Measurements from ENCODE around the gene RNF212.

RNF212 gene

GRCh38 chr4:1058997-1059665 is 54.2 kb downstream of the RNF212 start:
- TF ChIP-seq CREB1 (IDR thresholded peaks at IDR 0.05; ENCODE audit: low read depth) (no peak), TCF12 (IDR thresholded peaks at IDR 0.05; ENCODE audit: low read depth) (no peak), USF1 (IDR thresholded peaks at IDR 0.05) (no peak), RAD21 (IDR thresholded peaks at IDR 0.05; ENCODE audit: low read depth) (no peak), EGR1 (IDR thresholded peaks at IDR 0.05) (no peak), EP300 (IDR thresholded peaks at IDR 0.05; ENCODE audit: borderline replicate concordance) (no peak)

- TF ChIP-seq USF1 (IDR thresholded peaks at IDR 0.05): no peak
- TF ChIP-seq REST (IDR thresholded peaks at IDR 0.05; ENCODE audit: low read depth): no peak
- TF ChIP-seq EGR1 (IDR thresholded peaks at IDR 0.05): no peak
- no peak for TF ChIP-seq TCF12 (IDR thresholded peaks at IDR 0.05; ENCODE audit: low read depth)
These were observed 55.0 kb downstream of the RNF212 start for GRCh38 chr4:1058198-1058996.

- TF ChIP-seq TCF12 (IDR thresholded peaks at IDR 0.05; ENCODE audit: low read depth) (no peak), ZBTB7A (IDR thresholded peaks at IDR 0.05; ENCODE audit: low read depth) (no peak), EGR1 (IDR thresholded peaks at IDR 0.05) (no peak), USF1 (IDR thresholded peaks at IDR 0.05) (no peak), CEBPB (IDR thresholded peaks at IDR 0.05) (no peak), NFIC (IDR thresholded peaks at IDR 0.05) (no peak), CREB1 (IDR thresholded peaks at IDR 0.05; ENCODE audit: low read depth) (no peak), MAX (IDR thresholded peaks at IDR 0.05) (no peak), FOXM1 (IDR thresholded peaks at IDR 0.05; ENCODE audit: borderline replicate concordance, low read depth) (no peak), REST (IDR thresholded peaks at IDR 0.05; ENCODE audit: low read depth) (no peak), YY1 (IDR thresholded peaks at IDR 0.05; ENCODE audit: low read depth) (no peak), RAD21 (IDR thresholded peaks at IDR 0.05; ENCODE audit: low read depth) (no peak), EP300 (IDR thresholded peaks at IDR 0.05; ENCODE audit: borderline replicate concordance) (no peak), TAF1 (IDR thresholded peaks at IDR 0.05; ENCODE audit: low read depth) (no peak), TEAD4 (IDR thresholded peaks at IDR 0.05) (no peak)
These were observed 56.0 kb downstream of the RNF212 start for GRCh38 chr4:1057403-1057745.

GRCh38 chr4:1056671-1057402 is 56.5 kb downstream of the RNF212 start:
- no peak for TF ChIP-seq TCF12 (IDR thresholded peaks at IDR 0.05; ENCODE audit: low read depth)
- no peak for TF ChIP-seq RAD21 (IDR thresholded peaks at IDR 0.05; ENCODE audit: low read depth)
- no peak for TF ChIP-seq USF1 (IDR thresholded peaks at IDR 0.05)
- no peak for TF ChIP-seq CREB1 (IDR thresholded peaks at IDR 0.05; ENCODE audit: low read depth)
- no peak for TF ChIP-seq REST (IDR thresholded peaks at IDR 0.05; ENCODE audit: low read depth)
- no peak for TF ChIP-seq CEBPB (IDR thresholded peaks at IDR 0.05)

Measured in Ishikawa (cell line).